ENCODE results near the gene ZNF157. TPM values are rescaled to one million over a fixed set of nuclear protein-coding genes. Genes with fewer than 3 reads are reported as not detected.
"Not testable (repeated sequence)": the region's sequence is repeated elsewhere in the genome, so short reads cannot be mapped to it uniquely, and the experiment has no call there.

ZNF157 gene
- total and polyA plus RNA-seq, 2 experiments from 2014 or later: not detected

GRCh38 chrX:47366041-47366722, 4.2 kb upstream of the ZNF157 start:
- no peaks in the 10 kb centered on the region for H3K27me3 ChIP-seq (replicated peaks; ENCODE audit: insufficient read depth)
- WGBS, 2 experiments (ENCODE audit: low coverage in 1 of 2, low lambda C conversion rate in 2 of 2, missing lambda C conversion rate in 2 of 2): 9% methylated on average over 23 to 32 of the region's 32 CpGs
- TF ChIP-seq EZH2 (IDR thresholded peaks at IDR 0.05; ENCODE audit: insufficient read depth, poor library complexity, severe bottlenecking) (no peak), EZH2phosphoT487 (IDR thresholded peaks at IDR 0.05; ENCODE audit: insufficient read depth, low read depth) (no peak)
- in situ Hi-C loops (cut with MboI): no loop called here
- no peaks in the 10 kb centered on the region for H3K9me2 ChIP-seq (ENCODE audit: insufficient read depth)
- no peaks in the 10 kb centered on the region for H4K20me1 ChIP-seq (ENCODE audit: insufficient read depth)
- peak overlapping the region; percentile 81 for H3K4me2 ChIP-seq (ENCODE audit: unreplicated experiment)
- H3K4me1 ChIP-seq (ENCODE audit: insufficient read depth): peaks cover 3% of the 10 kb centered on the region; the same call in 1 of the 2 replicates
- peak; percentile 80 for DNase-seq
- peak overlapping the region; percentile 29 for H3K9ac ChIP-seq
- peak overlapping the region; percentile 97 for H2AFZ ChIP-seq
- H3K36me3 ChIP-seq (ENCODE audit: low read depth): no peaks in the 10 kb centered on the region
- H3K9me3 ChIP-seq (ENCODE audit: low read depth): no peaks in the 10 kb centered on the region
- peak overlapping the region; percentile 75 for H3K4me3 ChIP-seq
- no peaks in the 10 kb centered on the region for H3F3A ChIP-seq (ENCODE audit: insufficient read depth)
- H3K27ac ChIP-seq: no peak overlapping the region
- no peaks in the 10 kb centered on the region for H3K79me2 ChIP-seq (ENCODE audit: insufficient read depth)

GRCh38 chrX:47373198-47373597, 2.8 kb downstream of the ZNF157 start:
- Histone ChIP-seq H3K4me2 (ENCODE audit: unreplicated experiment) (no peak overlapping the region), H3K79me2 (ENCODE audit: insufficient read depth) (no peaks in the 10 kb centered on the region), H3K9ac (no peak overlapping the region), H3K9me2 (ENCODE audit: insufficient read depth) (no peaks in the 10 kb centered on the region), H2AFZ (no peak overlapping the region), H3K9me3 (ENCODE audit: low read depth) (no peaks in the 10 kb centered on the region), H3K36me3 (ENCODE audit: low read depth) (no peaks in the 10 kb centered on the region), H3K4me3 (no peak overlapping the region), H3K4me1 (ENCODE audit: insufficient read depth) (no peaks in the 10 kb centered on the region), H3K27me3 (replicated peaks; ENCODE audit: insufficient read depth) (no peaks in the 10 kb centered on the region), H4K20me1 (ENCODE audit: insufficient read depth) (no peaks in the 10 kb centered on the region), H3K27ac (no peak overlapping the region), H3F3A (ENCODE audit: insufficient read depth) (no peaks in the 10 kb centered on the region)
- TF ChIP-seq EZH2 (IDR thresholded peaks at IDR 0.05; ENCODE audit: insufficient read depth, poor library complexity, severe bottlenecking): no peak
- no peak for TF ChIP-seq EZH2phosphoT487 (IDR thresholded peaks at IDR 0.05; ENCODE audit: insufficient read depth, low read depth)
- WGBS, 2 experiments (ENCODE audit: low coverage in 1 of 2, low lambda C conversion rate in 2 of 2, missing lambda C conversion rate in 2 of 2): 52 to 61% methylated on average over 5 of the region's 5 CpGs
- in situ Hi-C loops (cut with MboI): no loop called here
- DNase-seq: no peak

GRCh38 chrX:47380268-47380667, 9.9 kb downstream of the ZNF157 start:
- Histone ChIP-seq H3K36me3 (ENCODE audit: low read depth) (no peaks in the 10 kb centered on the region), H3K27me3 (replicated peaks; ENCODE audit: insufficient read depth) (no peaks in the 10 kb centered on the region), H3K4me2 (ENCODE audit: unreplicated experiment) (no peak overlapping the region), H3K9me2 (ENCODE audit: insufficient read depth) (no peaks in the 10 kb centered on the region), H3K4me1 (ENCODE audit: insufficient read depth) (no peaks in the 10 kb centered on the region), H3K4me3 (no peak overlapping the region), H2AFZ (no peak overlapping the region), H3K9me3 (ENCODE audit: low read depth) (no peaks in the 10 kb centered on the region), H3K79me2 (ENCODE audit: insufficient read depth) (no peaks in the 10 kb centered on the region), H4K20me1 (ENCODE audit: insufficient read depth) (no peaks in the 10 kb centered on the region), H3K27ac (no peak overlapping the region), H3F3A (ENCODE audit: insufficient read depth) (no peaks in the 10 kb centered on the region), H3K9ac (no peak overlapping the region)
- 72 to 81% methylated on average over 9 to 10 of the region's 10 CpGs for WGBS, 2 experiments (ENCODE audit: low coverage in 1 of 2, low lambda C conversion rate in 2 of 2, missing lambda C conversion rate in 2 of 2)
- in situ Hi-C loops (cut with MboI): loop anchor here (25.0 kb wide), 1 partner anchor 168 kb away; the partner anchor contains the start of gene CDK16
- no peak for TF ChIP-seq EZH2phosphoT487 (IDR thresholded peaks at IDR 0.05; ENCODE audit: insufficient read depth, low read depth)
- TF ChIP-seq EZH2 (IDR thresholded peaks at IDR 0.05; ENCODE audit: insufficient read depth, poor library complexity, severe bottlenecking): no peak
- no peak for DNase-seq

GRCh38 chrX:47380837-47381236, 10.5 kb downstream of the ZNF157 start:
- DNase-seq: not testable (repeated sequence)
- in situ Hi-C loops (cut with MboI): loop anchor here (25.0 kb wide), 1 partner anchor 169 kb away; the partner anchor contains the start of gene CDK16

More at GRCh38 chrX:47380837-47381236, 10.5 kb downstream of the ZNF157 start:
- not testable (repeated sequence) for H3K9me2 ChIP-seq (ENCODE audit: insufficient read depth); H3K27me3 ChIP-seq (replicated peaks; ENCODE audit: insufficient read depth); H3K27ac ChIP-seq; H3K79me2 ChIP-seq (ENCODE audit: insufficient read depth); H3K9ac ChIP-seq; H4K20me1 ChIP-seq (ENCODE audit: insufficient read depth); H3K4me2 ChIP-seq (ENCODE audit: unreplicated experiment); H3K36me3 ChIP-seq (ENCODE audit: low read depth); H3K4me1 ChIP-seq (ENCODE audit: insufficient read depth); H3F3A ChIP-seq (ENCODE audit: insufficient read depth); H3K4me3 ChIP-seq; H3K9me3 ChIP-seq (ENCODE audit: low read depth)
- H2AFZ ChIP-seq: peak overlapping the region; percentile 38; the same call in 1 of the 2 replicates

All from GM23248 (cell line).